K562 (cell line): ENCODE measurements around the gene ISCA1. TPM values are rescaled to one million over a fixed set of nuclear protein-coding genes. Genes with fewer than 3 reads are reported as not detected.

Experiments used
- ATAC-seq: fragments of 200-7000 bp; cut with Tn5 transposase; 3 replicates; pipeline ENCODE4 v1.9.1; 2020; ENCODE audit warnings: moderate library complexity
- BruUV-seq: library from RNA; stranded (reverse); fragments of 400-500 nt; replicated peaks from 2 replicates; lab custom pipeline; 2021; lab: Mats Ljungman, UMichigan
- CTCF ChIA-PET: fragments of 300-600 bp; formaldehyde crosslinking; extraction: SDS; loops from one replicate; lab custom pipeline; 2021; ENCODE audit warnings: low intra/inter-chr PET ratio; lab: Yijun Ruan, JAX
- POLR2A ChIA-PET: fragments of 300-600, 350-650 bp; sonication (Branson Sonifier 250); formaldehyde crosslinking; extraction: SDS; loops from one replicate; lab custom pipeline; 2021; ENCODE audit warnings: antibody characterized with exemption, inconsistent platforms; lab: Yijun Ruan, JAX
- DNase-seq, 4 experiments: peaks; one replicate each; pipeline versions ENCODE4 v3.0.0 to v3.0.0-alpha.2; 2011 to 2018; ENCODE audit warnings: low spot score in 3 of 4, mixed read lengths in 3 of 4; ENCODE audit errors: extremely low read depth in 1 of 4
- FAIRE-seq: peaks from 2 replicates; lab custom pipeline; 2011; peaks lifted over from hg19 to GRCh38; lab: Jason Lieb, UNC
- H2AFZ ChIP-seq: 2 replicates; pipeline ENCODE4 v1.6.0; 2011; ENCODE audit warnings: low read depth, low read length, control low read depth, inconsistent platforms
- H3K27ac ChIP-seq: fragments of 200-600 bp; 3 replicates; pipeline ENCODE4 v1.8.0; 2011; ENCODE audit warnings: low read depth, mild to moderate bottlenecking, control low read depth, inconsistent platforms, low read length, moderate library complexity, mixed read lengths; ENCODE audit errors: extremely low read depth
- H3K27me3 ChIP-seq, 2 experiments: fragments of 300-600 bp in 1 of 2; 2 replicates in 1 of 2; 3 replicates in 1 of 2; pipeline versions ENCODE4 v1.6.0 to v1.8.0; 2011; ENCODE audit warnings: inconsistent platforms in 2 of 2, low read length in 2 of 2, mild to moderate bottlenecking in 1 of 2, mixed read lengths in 1 of 2, moderate library complexity in 1 of 2; ENCODE audit not compliant: control insufficient read depth in 2 of 2, insufficient read depth in 2 of 2
- H3K36me3 ChIP-seq: fragments of 300-600 bp; 3 replicates; pipeline ENCODE4 v1.8.0; 2011; ENCODE audit warnings: mild to moderate bottlenecking, low read length, inconsistent platforms; ENCODE audit not compliant: control insufficient read depth, insufficient read depth
- H3K4me1 ChIP-seq, 2 experiments: fragments of 200-600 bp in 1 of 2; replicated peaks in 1 of 2; 2 replicates in 1 of 2; 3 replicates in 1 of 2; pipeline versions ENCODE4 v1.5.1 to v1.8.0; 2011; ENCODE audit warnings: inconsistent platforms in 2 of 2, low read length in 2 of 2, mild to moderate bottlenecking in 1 of 2, mixed read lengths in 1 of 2, moderate library complexity in 1 of 2; ENCODE audit not compliant: control insufficient read depth in 2 of 2, insufficient read depth in 2 of 2
- H3K4me2 ChIP-seq: 2 replicates; pipeline ENCODE4 v1.6.1; 2011; ENCODE audit warnings: low read length, control low read depth, inconsistent platforms, mixed read lengths; ENCODE audit not compliant: insufficient read depth
- H3K4me3 ChIP-seq: fragments of 200-600 bp; sonication (generic), shearing (Covaris generic); 2 replicates; pipeline ENCODE4 v1.5.1; 2016; ENCODE audit warnings: control low read depth, inconsistent platforms
- H3K79me2 ChIP-seq: fragments of 200-600 bp; 3 replicates; pipeline ENCODE4 v1.8.0; 2011; ENCODE audit warnings: low read length, inconsistent platforms; ENCODE audit not compliant: control insufficient read depth, insufficient read depth
- H3K9ac ChIP-seq, 2 experiments: 2 replicates each; pipeline versions ENCODE4 v1.6.0 to v1.6.1; 2011; ENCODE audit warnings: low read depth in 2 of 2, low read length in 2 of 2, control low read depth in 1 of 2, inconsistent platforms in 1 of 2, mild to moderate bottlenecking in 1 of 2, mixed read lengths in 1 of 2; ENCODE audit not compliant: insufficient read depth in 1 of 2
- H3K9me1 ChIP-seq: one replicate; pipeline ENCODE4 v1.6.0; 2011; ENCODE audit warnings: inconsistent platforms, mild to moderate bottlenecking, low read length, moderate library complexity; ENCODE audit not compliant: control insufficient read depth, insufficient read depth
- H3K9me3 ChIP-seq: replicated peaks from 2 replicates; pipeline ENCODE4 v1.5.1; 2011; ENCODE audit warnings: low read depth, low read length, inconsistent platforms; ENCODE audit not compliant: control insufficient read depth, insufficient read depth
- H4K20me1 ChIP-seq: replicated peaks from 2 replicates; pipeline ENCODE4 v1.6.1; 2011; ENCODE audit warnings: low read length, inconsistent platforms, mixed read lengths; ENCODE audit not compliant: control insufficient read depth, insufficient read depth
- CREB3 ChIP-seq: fragments of 450-650 bp; conservative IDR thresholded peaks from 2 replicates; pipeline ENCODE4 v1.6.1; 2016; ENCODE audit warnings: missing genetic modification characterization, low read depth, mild to moderate bottlenecking, missing compliant biosample characterization, moderate library complexity
- EP300 ChIP-seq: IDR thresholded peaks from 2 replicates; pipeline ENCODE4 v1.6.1; 2012; ENCODE audit warnings: low read length, improper control_type of control experiment
- ETV6 ChIP-seq, 3 experiments: fragments of 150-350 bp in 1 of 3; sonication (generic) in 1 of 3; formaldehyde crosslinking in 1 of 3; IDR thresholded peaks; 2 replicates each; pipeline versions ENCODE4 v1.6.1 to v1.8.0; 2014 to 2022; ENCODE audit warnings: borderline replicate concordance in 2 of 3, low read depth in 2 of 3, antibody characterized with exemption in 1 of 3, low read length in 1 of 3, mild to moderate bottlenecking in 1 of 3, missing genetic modification reagents in 1 of 3
- HDAC8 ChIP-seq: fragments of 450-650 bp; IDR thresholded peaks from 2 replicates; pipeline ENCODE4 v1.6.1; 2016; ENCODE audit warnings: mild to moderate bottlenecking, missing genetic modification characterization, moderate library complexity, missing compliant biosample characterization
- LEF1 ChIP-seq: fragments of 450-650 bp; IDR thresholded peaks from 2 replicates; pipeline ENCODE4 v1.6.1; 2016; ENCODE audit warnings: mild to moderate bottlenecking
- MAZ ChIP-seq, 2 experiments: fragments of 450-650 bp in 1 of 2; sonication (generic) in 1 of 2; formaldehyde crosslinking; IDR thresholded peaks in 1 of 2; conservative IDR thresholded peaks in 1 of 2; 2 replicates each; pipeline versions ENCODE4 v1.4.0 to v1.5.0; 2020; ENCODE audit warnings: mild to moderate bottlenecking in 1 of 2, missing genetic modification reagents in 1 of 2
- MEIS2 ChIP-seq: fragments of 450-650 bp; IDR thresholded peaks from 2 replicates; pipeline ENCODE4 v1.6.1; 2014; ENCODE audit warnings: mild to moderate bottlenecking; ENCODE audit not compliant: partially characterized antibody
- NFIX ChIP-seq: fragments of 250-450 bp; sonication (Bioruptor Pico); IDR thresholded peaks from 2 replicates; pipeline ENCODE4 v1.4.0; 2020; ENCODE audit warnings: low read depth, mild to moderate bottlenecking, moderate library complexity
- POLR3G ChIP-seq: IDR thresholded peaks from 2 replicates; pipeline ENCODE4 v1.6.1; 2011; ENCODE audit not compliant: insufficient read length, insufficient replicate concordance; ENCODE audit errors: extremely low read depth
- PURB ChIP-seq: sonication (generic); formaldehyde crosslinking; IDR thresholded peaks from 2 replicates; pipeline ENCODE4 v1.9.0; 2021; ENCODE audit warnings: low read depth, mild to moderate bottlenecking, missing genetic modification reagents
- RFX1 ChIP-seq: fragments of 450-650 bp; IDR thresholded peaks from 2 replicates; pipeline ENCODE4 v1.6.1; 2016; ENCODE audit warnings: mild to moderate bottlenecking, moderate library complexity
- SRF ChIP-seq, 2 experiments: fragments of 250-450, 450-650 bp in 1 of 2; sonication (Bioruptor Pico) in 1 of 2; sonication (generic) in 1 of 2; formaldehyde crosslinking; IDR thresholded peaks; 2 replicates each; pipeline versions ENCODE4 v1.5.0 to v1.5.1; 2020 to 2022; ENCODE audit warnings: mild to moderate bottlenecking in 1 of 2, missing genetic modification reagents in 1 of 2
- ZNF280A ChIP-seq: fragments of 450-650 bp; IDR thresholded peaks from 2 replicates; pipeline ENCODE4 v1.6.1; 2018; ENCODE audit warnings: mild to moderate bottlenecking, low read depth; ENCODE audit not compliant: partially characterized antibody
- ZNF3 ChIP-seq: fragments of 250-450 bp; sonication (Bioruptor Pico); IDR thresholded peaks from 2 replicates; pipeline ENCODE4 v1.5.0; 2021; ENCODE audit warnings: mild to moderate bottlenecking, moderate library complexity
- ZNF592 ChIP-seq: fragments of 450-650 bp; IDR thresholded peaks from 2 replicates; pipeline ENCODE4 v1.6.1; 2017; ENCODE audit warnings: antibody characterized with exemption, mild to moderate bottlenecking
- WGBS: fragments of 100-300 bp; shearing (Covaris generic); methylation state at CpG from one replicate; pipeline ENCODE4 v1.1.6; 2016; ENCODE audit warnings: low coverage, mixed read lengths; ENCODE audit not compliant: insufficient coverage; ENCODE audit errors: missing lambda C conversion rate; 5-methylcytosine and 5-hydroxymethylcytosine counted together
- in situ Hi-C: fragments of 300-500 bp; cut with MboI; formaldehyde crosslinking; loops from 4 replicates; pipeline ENCODE4 v1.15.0; 2018; ENCODE audit warnings: inconsistent platforms, mixed read lengths
- intact Hi-C: fragments of 100-400 bp; cut with micrococcal nuclease; formaldehyde crosslinking; loops from 2 replicates; pipeline ENCODE4 v1.14.2; 2022
- polyA plus RNA-seq, 8 experiments: library from polyadenylated mRNA; depleted of rRNA in 4 of 8; stranded (reverse) in 5 of 8; unstranded in 3 of 8; fragments of >200 nt; fragmentation: Nextera tagmentation in 2 of 8; fragmentation: Illumina TruSeq in 1 of 8; extraction: Ambion mirVana in 2 of 8; extraction: Trizol in 1 of 8; gene quantifications; 2 replicates each; pipeline versions ENCODE4 v1.2.1 to v1.2.3, GENCODE V29; 2011 to 2014; ENCODE audit warnings: inconsistent platforms in 1 of 8, missing spikeins in 1 of 8
- total RNA-seq, 7 experiments: library from RNA; depleted of rRNA in 6 of 7; stranded (reverse); fragments of >200 nt in 6 of 7; fragmentation: Illumina TruSeq in 2 of 7; extraction: Trizol in 2 of 7; gene quantifications; 2 replicates each; pipeline versions ENCODE4 v1.2.1 to v1.2.3, GENCODE V29; 2011 to 2021; ENCODE audit warnings: low replicate concordance in 1 of 7

The ISCA1 gene
- total and polyA plus RNA-seq, 9 of the 15 experiments (the other 6 are each of a cell fraction or from before 2014, with no cell fraction given), result 6.5 to 27.1 (median 20.0) TPM

- Histone ChIP-seq H2AFZ (0 out of 2 replicates have a peak overlapping the region, but pooled peaks have one; percentile 64), H3K27ac (peak overlapping the region; percentile 84), H4K20me1 (no peaks in the 10 kb centered on the region), H3K4me1 (peaks cover 15 to 31% of the 10 kb centered on the region in 2 experiments; a peak in 4 of 5 replicates), H3K79me2 (peaks cover 17% of the 10 kb centered on the region), H3K4me3 (no peak overlapping the region), H3K4me2 (peak overlapping the region; percentile 50), H3K36me3 (peaks cover 8% of the 10 kb centered on the region; the same call in 1 of the 3 replicates), H3K9me3 (no peaks in the 10 kb centered on the region), H3K27me3 (no peaks in the 10 kb centered on the region), H3K9ac (peak overlapping the region in 1 of 2 experiments; percentile 51; a peak in 2 of 4 replicates), H3K9me1 (no peaks in the 10 kb centered on the region)
- intact Hi-C loops, result loop anchor here (5.0 kb wide), 1 partner anchor 127 kb away; no protein-coding TSS in a partner anchor
- ATAC-seq, result no peak
- FAIRE-seq, result peak; percentile 67
- DNase-seq, result peak in 2 of 4 experiments; percentile 10 to 61
- 0% methylated on average over 2 of the region's 2 CpGs for WGBS
- no TSS peak for BruUV-seq
- POLR2A ChIA-PET, result interaction anchor here (0.6 kb wide), 1 partner anchor 467 kb away, joined by 3 read pairs; no protein-coding TSS in a partner anchor
- in situ Hi-C loops, result no loop called here
- CTCF ChIA-PET, result no interaction called here
- TF ChIP-seq ETV6 (IDR thresholded peaks at IDR 0.05; ENCODE audit: borderline replicate concordance in 1 of 2, low read depth in 2 of 2, low read length in 1 of 2) (no peak), ETV6 (CRISPR knock-in tag; IDR thresholded peaks at IDR 0.05; ENCODE audit: borderline replicate concordance) (no peak), PURB (CRISPR knock-in tag) (no peak), ZNF592 (0 out of 2 replicates have a peak, but pooled peaks have one; percentile 45), POLR3G (no peak), MAZ (CRISPR knock-in tag; conservative IDR thresholded peaks at IDR 0.05 in 1 of 2, IDR thresholded peaks at IDR 0.05 in 1 of 2) (no peak), EP300 (peak; percentile 67), CREB3 (no peak), HDAC8 (tag) (no peak), RFX1 (no peak), SRF (CRISPR knock-in tag; IDR thresholded peaks at IDR 0.05) (no peak), MEIS2 (peak; percentile 93), ZNF3 (CRISPR knock-in tag) (no peak), NFIX (CRISPR knock-in tag) (no peak), ZNF280A (no peak), LEF1 (0 out of 2 replicates have a peak, but pooled peaks have one; percentile 65)
Measured at GRCh38 chr9:86285261-86285660, 2.9 kb upstream of the ISCA1 start.
